WERI-Rb-1 (cell line): Measurements from ENCODE around the gene CTAGE9.
"Not testable (repeated sequence)": the region's sequence is repeated elsewhere in the genome, so short reads cannot be mapped to it uniquely, and the experiment has no call there.

ENCODE experiments used
- DNase-seq: peaks from one replicate; pipeline ENCODE4 v3.0.0-alpha.2; 2020
- H3K27ac ChIP-seq: fragments of 250-450 bp; sonication (Bioruptor Pico); 2 replicates; pipeline ENCODE4 v1.5.1; 2020; ENCODE audit warnings: mild to moderate bottlenecking, moderate library complexity
- H3K27me3 ChIP-seq: fragments of 250-450 bp; sonication (Bioruptor Pico); 2 replicates; pipeline ENCODE4 v1.5.1; 2021; ENCODE audit warnings: mild to moderate bottlenecking, low read depth, moderate library complexity; ENCODE audit not compliant: insufficient read depth, severe bottlenecking
- H3K36me3 ChIP-seq: fragments of 250-450 bp; sonication (Bioruptor Pico); 2 replicates; pipeline ENCODE4 v1.5.1; 2020; ENCODE audit warnings: mild to moderate bottlenecking, moderate library complexity
- H3K4me3 ChIP-seq: 2 replicates; pipeline ENCODE4 v1.5.1; 2011; ENCODE audit warnings: low read depth, mild to moderate bottlenecking, control low read depth, low read length
- H3K9me3 ChIP-seq: fragments of 250-450 bp; sonication (Bioruptor Pico); 2 replicates; pipeline ENCODE4 v1.5.1; 2021; ENCODE audit warnings: mild to moderate bottlenecking, moderate library complexity; ENCODE audit not compliant: severe bottlenecking
- TF ChIP-seq, protein P1 (sequence below): IDR thresholded peaks from 2 replicates; pipeline ENCODE4 v1.5.1; 2011; ENCODE audit warnings: low read depth, mild to moderate bottlenecking, control low read depth, inconsistent platforms, low read length

CTAGE9 gene

DNA sequence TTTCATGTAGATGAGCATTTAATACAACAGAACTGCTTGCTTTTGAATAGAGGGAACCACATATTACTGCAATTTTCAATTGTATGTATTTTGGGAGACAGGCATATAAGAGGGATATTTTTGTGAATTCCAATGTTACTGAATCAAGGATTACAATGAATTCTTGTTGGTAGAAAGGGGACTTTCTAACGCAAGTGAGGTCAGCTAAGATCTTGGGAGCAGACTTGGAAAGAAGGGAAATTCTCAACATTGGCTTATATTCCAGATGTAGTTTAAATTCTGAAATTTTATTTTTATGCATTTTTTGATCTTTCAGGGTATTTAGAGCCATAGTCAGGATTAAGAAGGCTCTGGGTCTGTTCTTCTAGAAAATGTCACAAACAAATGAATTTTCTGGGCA lies 43.3 kb upstream of the CTAGE9 start:
- Histone ChIP-seq H3K36me3 (no peaks in the 10 kb centered on the region), H3K9me3 (no peaks in the 10 kb centered on the region), H3K27ac (no peak overlapping the region), H3K27me3 (peaks cover 3% of the 10 kb centered on the region), H3K4me3 (no peak overlapping the region)
- DNase-seq, result no peak
- TF ChIP-seq, protein P1, sequence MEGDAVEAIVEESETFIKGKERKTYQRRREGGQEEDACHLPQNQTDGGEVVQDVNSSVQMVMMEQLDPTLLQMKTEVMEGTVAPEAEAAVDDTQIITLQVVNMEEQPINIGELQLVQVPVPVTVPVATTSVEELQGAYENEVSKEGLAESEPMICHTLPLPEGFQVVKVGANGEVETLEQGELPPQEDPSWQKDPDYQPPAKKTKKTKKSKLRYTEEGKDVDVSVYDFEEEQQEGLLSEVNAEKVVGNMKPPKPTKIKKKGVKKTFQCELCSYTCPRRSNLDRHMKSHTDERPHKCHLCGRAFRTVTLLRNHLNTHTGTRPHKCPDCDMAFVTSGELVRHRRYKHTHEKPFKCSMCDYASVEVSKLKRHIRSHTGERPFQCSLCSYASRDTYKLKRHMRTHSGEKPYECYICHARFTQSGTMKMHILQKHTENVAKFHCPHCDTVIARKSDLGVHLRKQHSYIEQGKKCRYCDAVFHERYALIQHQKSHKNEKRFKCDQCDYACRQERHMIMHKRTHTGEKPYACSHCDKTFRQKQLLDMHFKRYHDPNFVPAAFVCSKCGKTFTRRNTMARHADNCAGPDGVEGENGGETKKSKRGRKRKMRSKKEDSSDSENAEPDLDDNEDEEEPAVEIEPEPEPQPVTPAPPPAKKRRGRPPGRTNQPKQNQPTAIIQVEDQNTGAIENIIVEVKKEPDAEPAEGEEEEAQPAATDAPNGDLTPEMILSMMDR, result no peak

DNA sequence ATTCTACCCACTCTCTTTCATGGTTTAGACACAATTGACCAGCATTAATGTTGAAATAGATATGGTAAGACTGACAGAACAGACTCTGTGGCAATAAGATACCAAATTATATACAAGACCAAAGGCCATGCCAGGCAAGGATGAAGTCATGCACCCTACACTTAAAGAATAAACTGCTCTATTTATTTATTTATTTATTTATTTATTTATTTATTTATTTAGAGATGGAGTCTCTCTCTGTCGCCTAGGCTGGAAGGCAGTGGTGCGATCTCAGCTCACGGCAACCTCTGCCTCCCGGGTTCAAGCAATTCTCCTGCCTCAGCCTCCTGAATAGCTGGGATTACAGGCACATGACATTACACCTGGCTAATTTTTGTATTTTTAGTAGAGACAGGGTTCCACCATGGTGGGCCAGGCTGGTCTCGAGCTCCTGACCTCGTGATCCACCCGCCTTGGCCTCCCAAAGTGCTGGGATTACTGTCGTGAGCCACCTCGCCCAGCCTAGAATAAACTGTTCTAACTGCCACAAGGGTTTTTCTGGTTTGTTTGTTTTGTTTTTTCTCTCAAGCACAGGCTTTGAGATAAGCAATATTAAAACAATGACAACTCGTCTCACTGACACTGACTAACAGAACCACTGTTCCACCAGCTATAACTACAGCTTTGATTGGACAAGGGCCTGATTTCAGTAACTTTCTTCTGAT lies 40.3 kb upstream of the CTAGE9 start:
- not testable (repeated sequence) for H3K9me3 ChIP-seq, H3K27ac ChIP-seq, H3K36me3 ChIP-seq, H3K4me3 ChIP-seq, DNase-seq, H3K27me3 ChIP-seq

DNA sequence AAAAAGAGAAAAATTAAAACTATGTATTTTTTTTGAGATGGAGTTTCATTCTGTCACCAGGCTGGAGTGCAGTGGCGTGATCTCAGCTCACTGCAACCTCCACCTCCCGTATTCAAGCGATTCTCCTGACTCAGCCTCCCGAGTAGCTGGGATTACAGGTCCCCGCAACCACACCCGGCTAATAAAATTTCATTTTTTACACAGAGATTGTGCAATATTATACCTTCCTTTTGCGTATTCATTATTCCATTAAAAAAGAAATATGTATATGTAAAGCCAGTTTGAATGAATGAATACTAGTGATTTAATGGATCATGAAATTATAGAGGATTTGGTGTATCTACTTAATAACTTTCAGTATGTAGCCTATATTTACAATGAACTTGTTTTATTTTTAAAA lies 38.2 kb upstream of the CTAGE9 start:
- Histone ChIP-seq H3K27ac (no peak overlapping the region), H3K27me3 (peaks cover 3% of the 10 kb centered on the region), H3K9me3 (no peaks in the 10 kb centered on the region), H3K36me3 (no peaks in the 10 kb centered on the region), H3K4me3 (no peak overlapping the region)
- TF ChIP-seq, protein P1, result no peak
- DNase-seq, result no peak

DNA sequence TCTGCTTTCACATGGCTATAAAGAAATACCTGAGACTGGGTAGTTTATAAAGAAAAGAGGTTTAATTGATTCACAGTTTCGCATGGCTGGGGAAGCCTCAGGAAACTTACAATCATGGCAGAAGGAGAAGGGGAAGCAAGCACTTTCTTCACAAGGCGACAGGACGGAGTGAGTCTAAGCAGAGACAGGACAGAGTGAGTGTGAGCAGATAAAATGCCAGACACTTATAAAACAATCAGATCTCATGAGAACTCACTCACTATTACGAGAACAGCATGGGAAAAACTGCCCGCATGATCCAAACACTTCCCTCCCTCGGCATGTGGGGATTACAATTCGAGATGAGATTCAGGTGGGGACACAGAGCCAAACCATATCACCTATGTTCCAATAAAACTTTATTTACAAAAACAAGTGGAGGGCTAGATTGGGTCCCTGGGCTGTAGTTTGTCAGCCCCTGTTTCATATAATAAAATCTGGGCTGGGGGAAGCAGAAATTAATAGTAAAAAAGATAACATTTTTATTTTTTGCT lies 37.1 kb upstream of the CTAGE9 start:
- TF ChIP-seq, protein P1, result no peak
- no peaks in the 10 kb centered on the region for H3K36me3 ChIP-seq
- no peak for DNase-seq
- no peaks in the 10 kb centered on the region for H3K9me3 ChIP-seq
- peaks cover 3% of the 10 kb centered on the region for H3K27me3 ChIP-seq
- H3K27ac ChIP-seq, result no peak overlapping the region
- H3K4me3 ChIP-seq, result no peak overlapping the region

DNA sequence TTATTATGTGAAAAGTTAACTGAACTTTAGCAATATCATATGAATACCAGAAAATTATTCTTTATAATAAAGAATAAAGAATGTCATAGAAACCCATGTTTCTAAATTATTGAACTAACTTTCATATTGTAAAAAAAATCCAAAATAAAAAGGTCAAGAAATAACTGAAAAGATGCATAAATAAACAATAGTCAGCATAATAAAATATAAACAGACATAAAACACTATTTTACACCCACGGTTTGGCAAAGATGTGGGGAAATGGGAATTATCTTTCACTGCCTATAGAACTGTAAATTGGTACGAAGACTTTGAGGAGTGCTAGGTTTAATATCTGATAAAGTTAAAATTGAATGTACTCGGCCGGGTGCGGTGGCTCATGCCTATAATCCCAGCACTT lies 34.7 kb upstream of the CTAGE9 start:
- no peak overlapping the region for H3K27ac ChIP-seq
- no peaks in the 10 kb centered on the region for H3K36me3 ChIP-seq
- H3K4me3 ChIP-seq, result no peak overlapping the region
- H3K27me3 ChIP-seq, result peaks cover 3% of the 10 kb centered on the region
- H3K9me3 ChIP-seq, result no peaks in the 10 kb centered on the region
- DNase-seq, result no peak
- TF ChIP-seq, protein P1, result no peak

DNA sequence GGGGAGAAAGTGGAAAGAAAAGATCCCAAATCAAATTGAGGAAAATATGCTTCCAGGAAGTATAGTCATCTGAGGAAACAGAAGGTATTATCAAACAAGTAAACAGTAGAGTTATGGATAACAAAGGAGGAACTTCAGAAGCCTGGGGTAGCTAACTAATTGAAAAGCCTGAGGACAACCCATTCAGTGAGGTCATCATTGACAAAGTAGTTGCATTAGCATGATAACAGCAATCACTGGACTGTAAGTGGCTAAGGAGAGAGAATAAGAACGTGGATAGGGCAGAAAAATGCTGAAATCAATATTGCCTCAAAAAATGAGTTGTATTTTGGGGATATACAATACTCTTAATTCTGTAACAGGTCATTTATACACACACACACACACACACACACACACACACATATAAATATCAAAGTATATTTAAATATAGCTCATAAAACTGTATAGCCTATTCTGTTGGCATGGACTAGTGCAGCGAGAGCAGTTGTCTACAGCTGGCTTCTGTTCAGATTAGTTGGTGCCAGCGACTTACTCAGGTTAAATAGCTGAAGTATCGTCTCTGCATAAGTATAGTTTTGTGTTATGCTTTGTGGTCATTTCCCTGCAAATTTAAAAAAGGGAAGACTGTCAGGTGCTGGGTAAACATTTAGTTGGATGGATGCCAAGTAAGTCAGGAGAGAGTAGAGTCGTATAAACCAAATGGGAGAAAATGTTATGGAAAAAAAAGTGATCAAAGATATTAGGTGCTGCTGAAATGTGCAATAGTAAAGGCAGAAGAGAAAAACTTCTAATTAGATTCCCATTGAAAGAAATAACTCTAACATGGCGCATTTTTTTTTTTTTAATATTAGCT lies 33.8 kb upstream of the CTAGE9 start:
- Histone ChIP-seq H3K36me3 (no peaks in the 10 kb centered on the region), H3K9me3 (no peaks in the 10 kb centered on the region), H3K27ac (no peak overlapping the region), H3K27me3 (peaks cover 3% of the 10 kb centered on the region), H3K4me3 (no peak overlapping the region)
- TF ChIP-seq, protein P1, result no peak
- DNase-seq, result no peak
